Activated CD8-positive, alpha-beta memory T cell treated with anti-CD3 and anti-CD28 coated beads, Interleukin-2, amount 50 U/mL, for 48 hours (primary cell): ENCODE results near the gene SV2C.

ENCODE experiments used
- DNase-seq: peaks from one replicate; pipeline ENCODE4 v3.0.0-alpha.2; 2020

Gene SV2C

DNA sequence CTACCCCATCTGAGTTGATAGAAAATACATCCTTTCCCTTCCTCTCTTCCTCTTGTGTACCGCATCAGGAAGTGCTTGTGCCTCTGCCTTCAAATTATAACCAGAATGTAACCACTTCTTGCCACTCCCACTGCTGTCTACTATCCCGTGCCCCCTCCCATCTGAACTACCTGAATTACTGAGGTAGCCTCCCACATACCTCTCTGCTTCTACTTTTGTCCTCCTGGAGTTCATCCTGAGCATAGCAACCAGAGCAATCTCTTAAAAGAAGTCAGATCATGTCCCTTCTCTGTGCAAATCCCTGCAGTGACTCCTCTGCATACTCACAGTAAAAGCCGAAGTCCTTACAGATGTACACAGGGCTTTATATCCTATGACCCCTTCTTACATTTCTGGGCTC lies 23.0 kb downstream of the SV2C start:
- no peak for DNase-seq

DNA sequence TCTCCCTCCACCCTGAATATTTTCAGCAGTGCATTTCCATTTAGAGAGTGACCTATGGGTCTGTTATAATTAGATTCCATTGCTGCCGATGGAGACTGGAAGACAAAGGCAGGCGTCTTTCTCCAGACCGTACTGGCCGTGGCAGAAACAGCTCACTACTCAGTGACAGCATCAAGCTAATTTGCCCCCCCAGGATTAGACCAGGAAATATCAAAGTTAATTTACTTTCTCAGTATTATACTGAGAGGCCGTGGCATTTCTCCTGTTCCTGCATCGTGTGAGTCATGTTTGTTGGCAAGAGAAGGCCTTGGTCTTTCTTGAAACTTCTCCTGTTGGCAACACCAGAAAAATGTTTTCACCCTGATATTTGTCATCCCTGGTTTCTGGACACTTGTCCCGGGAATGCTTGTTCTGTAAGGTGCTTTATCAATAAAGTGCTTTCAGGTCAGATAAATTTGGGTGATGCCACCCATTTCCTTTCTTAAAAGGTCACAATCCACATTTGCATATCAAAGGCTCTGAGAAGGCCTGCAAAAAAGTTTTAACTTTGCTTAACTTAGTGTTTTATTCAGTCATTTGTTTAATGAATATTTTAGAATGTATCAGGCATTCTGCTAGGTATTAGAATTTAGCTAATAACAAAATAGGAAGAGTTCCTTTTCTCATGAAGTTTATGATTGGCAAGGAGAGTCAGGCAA lies 28.4 kb downstream of the SV2C start:
- no peak for DNase-seq

- no peak for DNase-seq
Observed at GRCh38 chr5:76113103-76113502, 29.9 kb downstream of the SV2C start.

DNA sequence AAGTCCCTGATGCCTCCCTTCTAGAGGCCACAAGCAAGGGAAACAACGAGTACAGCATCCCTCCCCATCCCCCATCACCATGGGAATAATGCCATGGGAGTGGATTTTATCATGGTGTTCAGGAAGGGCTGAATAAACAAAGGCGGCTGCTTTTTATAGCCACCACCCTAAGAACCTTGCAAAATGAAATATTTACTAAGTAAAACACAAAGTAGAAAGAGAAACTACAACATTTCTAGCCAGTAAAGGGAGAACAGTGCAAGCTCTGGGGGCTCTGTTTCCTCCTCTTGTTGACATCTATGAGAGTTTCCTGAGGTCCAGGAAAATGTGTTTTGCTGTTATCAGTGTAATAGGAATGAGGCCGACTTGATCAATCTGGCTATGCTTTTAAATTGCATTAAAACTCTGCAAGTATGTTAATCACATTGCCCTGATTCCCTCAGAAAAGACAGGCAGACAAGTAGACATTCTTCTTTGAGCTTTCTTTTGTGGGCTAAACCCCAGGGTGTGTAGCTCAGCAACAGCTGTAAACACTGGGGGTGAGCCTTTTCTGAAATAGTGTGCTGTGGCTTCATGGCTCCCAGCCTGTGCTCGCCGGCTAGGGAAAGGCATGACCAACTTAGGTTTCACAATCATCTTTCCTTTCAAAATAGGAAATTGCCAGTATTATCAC lies 31.1 kb downstream of the SV2C start:
- DNase-seq: no peak

DNA sequence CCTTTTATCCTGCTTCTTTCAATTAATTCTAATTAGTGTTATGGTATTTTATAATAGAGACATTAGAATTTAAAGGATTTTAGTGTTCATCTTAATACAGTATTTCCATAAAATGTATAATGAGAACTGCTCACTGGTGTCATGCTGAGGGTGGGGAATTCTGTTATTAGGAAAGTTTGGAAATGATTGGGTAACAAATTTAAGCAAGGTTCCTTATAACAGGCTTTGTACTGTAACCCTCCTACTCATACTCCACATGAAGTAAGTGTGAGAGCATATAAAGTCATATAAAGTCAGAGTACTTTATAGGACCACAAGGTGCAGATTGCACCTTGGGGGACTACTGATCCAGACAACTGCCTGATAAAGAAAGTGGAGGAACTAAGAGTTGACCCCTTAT lies 42.2 kb downstream of the SV2C start:
- DNase-seq: no peak

DNA sequence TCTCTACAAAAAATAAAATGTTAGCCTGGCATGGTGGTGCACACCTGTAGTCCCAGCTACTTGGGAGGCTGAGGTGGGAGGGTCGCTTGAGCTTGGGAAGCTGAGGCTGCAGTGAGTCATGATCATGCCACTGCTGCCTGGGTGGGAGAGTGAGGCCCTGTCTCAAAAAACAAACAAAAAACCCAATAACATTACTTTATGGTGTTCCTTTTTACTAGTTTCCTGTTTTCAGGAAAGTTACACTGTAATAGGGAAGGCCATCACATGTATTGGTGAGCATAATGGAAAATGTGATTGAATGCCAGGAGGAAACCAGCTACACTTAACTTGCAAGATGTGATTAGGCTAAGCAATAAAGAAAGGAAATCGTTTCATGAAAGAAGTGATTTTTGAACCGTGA lies 42.7 kb downstream of the SV2C start:
- DNase-seq: no peak

DNA sequence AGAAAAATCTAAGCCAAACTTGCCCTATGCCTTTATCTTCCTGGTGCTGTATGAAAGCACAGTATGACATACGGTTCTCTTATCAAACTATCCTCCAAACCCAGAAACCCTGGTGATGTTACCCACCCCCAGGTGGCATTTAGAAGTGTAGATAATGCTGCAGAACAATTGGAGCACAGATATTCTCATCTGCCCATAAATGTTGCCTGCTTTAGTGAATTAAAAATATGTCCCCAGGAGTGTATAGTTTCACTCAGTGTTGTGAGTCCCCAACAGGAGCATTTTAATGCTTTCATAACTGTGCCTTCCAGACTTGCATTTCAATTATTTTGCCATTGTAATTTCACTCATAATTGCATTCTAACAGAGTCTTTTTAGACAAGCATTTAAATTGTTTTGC lies 50.8 kb downstream of the SV2C start:
- DNase-seq: no peak

- no peak for DNase-seq
Observed at GRCh38 chr5:76134646-76135045, 51.5 kb downstream of the SV2C start.

DNA sequence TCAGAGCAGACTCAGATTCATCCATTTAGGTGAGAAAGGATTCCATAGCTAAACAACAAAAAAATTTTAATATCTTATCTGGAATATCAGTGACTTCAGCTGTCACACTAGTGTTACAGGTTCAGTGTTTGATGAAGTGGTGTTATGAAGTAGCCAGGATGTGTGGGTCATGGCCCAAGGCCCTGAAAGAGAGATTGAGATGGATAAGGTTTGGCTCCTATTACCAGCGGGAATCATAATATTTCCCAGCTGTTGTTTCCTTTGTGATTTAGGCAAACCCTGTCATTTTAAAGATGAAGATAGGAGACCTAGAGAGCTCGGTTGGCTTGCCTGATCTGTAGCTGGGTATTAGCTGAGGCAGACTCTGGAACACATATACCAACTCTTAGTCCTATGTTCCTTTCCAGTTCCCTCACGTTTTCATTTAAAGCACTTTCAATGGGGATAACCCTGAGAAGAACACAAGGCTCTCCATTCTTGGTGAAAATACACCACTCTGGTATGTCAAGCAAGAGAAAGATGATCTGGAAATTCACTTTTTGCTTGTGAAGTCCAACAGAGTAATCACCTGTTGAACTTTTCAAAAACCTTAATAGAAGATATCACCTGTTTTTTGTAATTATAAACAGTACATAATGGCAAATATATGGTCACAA lies 54.8 kb downstream of the SV2C start:
- DNase-seq: no peak

DNA sequence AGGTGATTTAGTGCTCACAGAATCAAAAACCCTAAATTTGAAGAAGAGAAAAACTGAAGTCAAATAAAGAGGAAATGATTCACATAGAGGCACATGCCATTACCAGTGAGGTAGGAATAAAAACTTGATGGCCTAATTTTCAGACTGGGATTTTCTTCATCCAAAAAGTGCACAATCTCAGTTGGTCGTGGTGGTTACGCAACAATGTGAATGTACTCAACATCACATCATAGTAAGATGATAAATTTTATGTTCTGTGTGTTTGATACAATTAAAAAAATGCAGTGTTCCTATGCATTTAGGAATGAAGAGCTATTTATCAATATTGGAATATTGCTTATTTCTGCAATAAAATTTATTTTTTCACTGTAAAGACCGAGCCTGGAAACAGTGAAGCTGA lies 60.7 kb downstream of the SV2C start:
- no peak for DNase-seq

DNA sequence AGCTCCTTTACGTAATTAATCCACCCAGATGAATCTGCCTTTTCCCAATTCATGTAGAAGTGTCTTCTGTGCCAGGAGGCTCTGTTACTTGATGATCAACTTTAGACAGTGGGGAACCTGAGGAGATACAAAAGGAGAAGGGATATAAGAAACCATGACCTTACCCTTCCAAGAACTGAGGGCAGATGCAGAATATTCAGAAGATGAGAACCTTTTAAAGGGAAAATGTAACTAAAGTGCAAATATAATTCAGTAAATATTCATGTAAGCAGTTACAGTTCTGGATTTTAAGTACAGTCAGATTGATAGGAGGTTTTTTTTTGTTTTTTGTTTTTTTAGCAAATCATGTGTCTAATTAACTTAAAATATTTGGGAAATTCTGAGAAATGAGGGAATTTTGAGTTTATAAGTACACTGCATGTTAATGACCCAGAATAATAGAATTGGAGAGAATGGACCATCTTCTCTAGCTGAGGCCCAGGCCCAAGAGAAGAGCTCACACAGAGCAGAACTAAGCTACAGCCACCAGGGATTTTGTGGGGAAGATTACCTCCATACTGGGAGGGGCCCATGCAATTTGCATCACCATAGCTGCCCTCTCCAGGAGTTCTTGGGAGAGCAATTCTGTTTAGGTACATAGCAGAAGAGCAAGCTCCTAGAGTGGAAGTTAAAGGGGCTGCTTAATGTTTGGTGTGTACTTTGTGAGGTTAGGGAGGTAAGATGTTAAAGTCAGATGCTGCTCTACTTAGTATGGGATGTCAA lies 61.5 kb downstream of the SV2C start:
- DNase-seq: no peak

- no peak for DNase-seq
Observed at GRCh38 chr5:76145945-76146344, 62.8 kb downstream of the SV2C start.

GRCh38 chr5:76149636-76150035 lies 66.5 kb downstream of the SV2C start:
- DNase-seq: no peak

GRCh38 chr5:76152161-76152560 lies 69.0 kb downstream of the SV2C start:
- no peak for DNase-seq

DNA sequence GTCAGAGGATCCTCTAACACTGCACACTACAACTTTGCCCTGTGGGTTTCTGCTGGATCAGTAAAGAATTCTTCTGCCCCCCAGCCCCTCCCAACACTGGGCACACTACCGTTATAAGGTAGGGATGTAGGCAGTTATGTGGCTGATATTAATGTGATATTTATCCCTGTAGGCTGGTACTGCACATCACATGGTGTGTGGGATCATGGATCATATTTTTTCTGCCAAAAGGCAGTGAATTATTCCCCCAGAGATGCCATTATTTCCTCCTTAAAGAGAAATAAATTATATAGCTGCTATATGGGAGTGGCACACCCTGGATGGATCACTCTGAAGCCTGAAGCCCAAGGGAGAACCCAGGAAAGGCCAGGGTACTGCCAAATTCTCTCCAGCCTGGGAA lies 69.5 kb downstream of the SV2C start:
- no peak for DNase-seq

DNA sequence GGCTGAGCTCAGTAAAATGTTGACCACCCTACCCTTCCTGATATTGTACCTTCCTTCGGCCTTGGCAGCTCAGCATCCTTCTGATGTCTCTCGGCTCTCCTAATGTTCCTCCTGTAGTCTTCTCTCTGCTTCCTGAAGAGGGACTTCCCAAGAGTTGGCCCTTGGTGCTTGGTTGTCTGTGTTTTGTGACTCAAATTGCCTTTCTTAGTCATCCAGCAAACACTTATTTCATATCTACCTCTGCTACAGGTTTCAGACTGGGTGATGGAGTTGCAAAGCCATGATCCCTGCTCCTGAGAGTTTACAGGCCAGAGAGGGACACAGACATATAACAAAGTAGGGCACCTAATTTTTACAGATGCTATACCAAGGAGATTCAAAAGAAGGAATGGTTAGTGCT lies 70.1 kb downstream of the SV2C start:
- DNase-seq: no peak

DNA sequence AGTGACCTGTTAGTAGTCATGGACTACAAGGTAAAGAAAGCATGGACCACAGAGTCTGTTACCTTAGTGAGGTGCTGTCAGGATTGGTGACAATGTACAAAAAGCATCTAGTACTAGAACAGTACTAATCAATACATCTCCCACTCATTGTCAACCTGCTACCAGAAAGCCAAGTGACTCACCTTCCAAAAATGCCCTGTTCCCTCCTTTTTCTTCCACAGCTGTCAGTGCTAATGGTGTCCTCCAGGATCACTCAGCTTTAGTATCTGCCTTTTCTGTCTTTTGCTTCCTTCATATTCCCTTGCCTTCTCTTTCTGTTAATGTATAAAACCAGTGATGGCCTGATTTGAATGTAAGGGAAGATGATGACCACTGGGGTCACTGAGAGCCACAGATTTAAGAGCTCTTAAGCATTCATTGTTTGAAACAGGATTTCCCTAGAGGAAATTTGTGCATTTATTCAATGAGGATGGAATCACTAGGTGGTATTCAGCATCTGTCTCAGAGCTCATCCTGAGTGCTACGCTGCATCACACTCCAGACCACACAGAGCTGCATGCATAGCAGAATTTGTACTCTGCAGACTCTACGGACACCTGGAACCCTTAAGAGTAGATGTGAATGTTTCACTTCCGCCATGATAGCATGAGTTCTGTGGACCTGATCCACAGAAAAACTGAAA lies 71.0 kb downstream of the SV2C start:
- no peak for DNase-seq

- DNase-seq: no peak
Observed at GRCh38 chr5:76155536-76155935, 72.4 kb downstream of the SV2C start.

DNA sequence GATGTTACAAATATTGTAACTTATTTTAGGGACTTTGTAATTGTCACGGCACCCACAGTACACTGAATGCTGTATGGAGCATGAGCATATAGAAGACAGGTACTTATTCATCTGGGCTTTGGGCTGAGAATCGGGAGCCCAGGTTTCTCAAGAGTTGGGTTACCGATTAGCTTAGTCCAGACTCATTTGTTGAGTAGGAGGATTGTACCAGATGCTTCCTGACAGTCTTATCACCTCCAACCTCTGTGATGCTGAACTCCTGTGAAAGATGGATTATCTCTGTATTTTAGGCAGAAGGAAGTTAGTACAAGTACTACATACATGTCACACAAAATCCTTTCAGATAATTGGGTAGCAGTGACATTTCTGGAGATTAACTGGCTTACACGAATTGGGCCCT lies 79.2 kb downstream of the SV2C start:
- no peak for DNase-seq

GRCh38 chr5:76163111-76163628 lies 80.0 kb downstream of the SV2C start:
- no peak for DNase-seq

- DNase-seq: no peak
Observed at GRCh38 chr5:76165029-76165428, 81.8 kb downstream of the SV2C start.

- DNase-seq: no peak
Observed at GRCh38 chr5:76165711-76166374, 82.7 kb downstream of the SV2C start.
